HG02623 (cell line): ENCODE results near the gene LRP1B.
"Not testable (repeated sequence)": the region's sequence is repeated elsewhere in the genome, so short reads cannot be mapped to it uniquely, and the experiment has no call there.

Source experiments
- ATAC-seq: cut with Tn5 transposase; IDR thresholded peaks from one replicate; pipeline ENCODE4 v1.9.1; 2021; ENCODE audit warnings: moderate library complexity; ENCODE audit not compliant: unreplicated experiment

LRP1B gene

DNA sequence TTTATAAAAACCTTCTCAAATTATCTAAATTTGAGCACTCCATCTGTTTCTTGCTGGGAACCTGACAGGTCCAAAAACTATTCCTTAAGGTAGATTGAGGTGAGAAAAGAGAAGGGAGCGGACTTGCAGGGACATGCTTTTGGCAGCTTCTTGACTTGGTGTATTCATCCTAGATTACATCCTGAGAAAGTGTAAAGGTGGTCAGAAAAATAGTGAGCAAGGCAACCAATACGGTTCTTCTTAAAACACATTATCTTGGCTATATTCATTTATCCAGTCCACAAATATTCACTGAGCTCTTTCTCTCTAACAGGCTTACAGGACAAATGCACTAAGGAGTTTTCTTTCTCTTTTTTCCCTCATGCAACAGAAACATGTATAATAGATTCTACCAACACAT lies 230.0 kb downstream of the LRP1B start:
- no peak for ATAC-seq

DNA sequence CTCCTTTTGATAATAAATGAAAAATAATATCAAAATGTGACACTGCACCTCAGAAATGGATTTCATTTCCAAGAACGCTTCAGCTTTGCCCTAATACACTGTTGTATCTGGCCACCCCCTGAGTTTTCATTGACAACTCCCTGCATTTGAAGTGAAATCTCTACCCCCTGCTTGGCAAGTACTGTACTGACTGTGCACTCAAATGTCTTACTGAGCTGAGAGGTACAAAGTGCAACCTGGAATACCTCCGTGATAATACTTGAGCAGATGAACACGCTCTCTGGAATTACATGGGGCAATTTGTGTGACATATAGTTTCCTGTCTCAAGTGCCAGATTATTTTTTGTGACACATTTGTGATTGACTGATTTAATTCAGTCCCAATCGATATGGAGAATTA lies 231.1 kb downstream of the LRP1B start:
- ATAC-seq: no peak

DNA sequence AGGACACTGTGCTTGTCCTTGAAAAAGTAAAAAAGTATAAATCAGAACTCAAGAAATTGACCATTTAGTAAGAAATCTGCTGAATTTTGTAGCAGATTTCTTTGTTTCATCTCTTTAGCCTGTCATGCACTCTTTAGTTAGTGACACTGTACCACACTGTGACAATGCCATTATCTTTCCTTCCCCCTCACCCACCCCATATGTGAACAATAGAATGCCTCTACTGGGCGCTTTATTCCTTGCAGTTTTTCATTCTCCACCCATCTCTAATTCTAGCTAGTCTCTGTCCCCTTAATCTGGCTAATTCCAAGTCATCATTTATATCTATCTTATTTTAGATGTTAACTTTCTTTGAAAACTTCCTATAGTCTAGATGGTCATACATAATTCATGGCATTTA lies 241.0 kb downstream of the LRP1B start:
- ATAC-seq: no peak

DNA sequence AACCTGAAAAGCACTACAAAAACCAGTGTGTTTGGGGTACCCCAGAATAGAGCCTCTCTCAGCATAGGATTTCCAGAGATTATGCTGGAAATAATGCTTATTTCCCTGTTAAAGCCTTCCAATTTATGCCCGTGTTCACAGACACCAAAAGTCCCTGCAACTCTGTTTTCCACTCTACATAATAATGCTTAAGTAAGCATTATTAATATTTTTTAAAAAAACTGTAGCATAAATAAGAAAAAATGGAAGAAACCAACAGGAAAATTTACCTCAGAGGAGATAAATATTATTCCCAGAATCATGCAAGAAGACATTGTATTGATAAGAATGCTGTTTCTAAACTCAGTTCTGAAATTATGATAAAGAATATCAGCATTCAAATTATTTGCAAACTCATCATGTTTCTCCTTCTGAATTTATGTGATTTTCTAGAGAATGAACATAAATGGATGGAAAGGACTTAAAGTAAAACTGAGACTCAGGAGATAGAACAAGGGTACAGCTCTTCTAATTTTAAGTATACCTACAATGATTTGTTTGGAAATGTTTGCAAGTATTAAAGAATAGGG lies 241.7 kb downstream of the LRP1B start:
- no peak for ATAC-seq

DNA sequence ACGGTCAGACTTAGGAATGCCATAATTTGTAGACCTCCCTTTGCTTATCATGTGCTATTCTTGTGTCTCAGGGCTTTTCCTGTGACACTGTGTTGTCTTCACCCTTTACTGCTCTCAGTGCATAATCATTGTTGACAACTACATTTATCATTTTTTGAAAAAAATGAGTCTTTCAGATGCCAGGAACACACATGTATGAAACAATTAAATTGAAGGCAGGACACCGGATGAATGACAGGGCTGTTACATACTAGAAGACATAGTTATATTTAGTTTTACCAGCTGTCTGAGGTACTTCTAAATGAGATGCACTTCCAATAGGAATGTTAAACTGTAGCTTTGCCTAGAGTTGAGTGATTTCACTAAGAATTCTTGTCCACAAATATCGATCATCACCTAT lies 243.5 kb downstream of the LRP1B start:
- no peak for ATAC-seq

DNA sequence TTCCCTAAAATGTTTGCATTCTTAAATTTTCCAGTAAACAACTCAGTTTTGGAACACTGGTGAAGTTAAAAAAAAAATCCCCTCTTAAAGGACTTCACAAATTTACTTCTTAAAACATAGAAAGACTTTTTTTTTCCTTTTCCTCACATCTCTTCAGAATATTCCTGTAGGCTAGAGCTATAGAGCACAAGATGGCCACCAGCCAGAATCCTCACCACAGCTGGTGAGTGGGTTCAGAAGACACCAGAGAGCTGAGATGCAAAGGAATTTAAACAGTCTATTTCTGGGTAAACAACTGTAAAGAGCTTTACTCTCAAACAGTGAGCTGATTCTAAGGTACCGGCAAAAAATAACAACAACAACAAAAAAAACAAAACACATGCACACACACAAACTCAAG lies 252.8 kb downstream of the LRP1B start:
- no peak for ATAC-seq

DNA sequence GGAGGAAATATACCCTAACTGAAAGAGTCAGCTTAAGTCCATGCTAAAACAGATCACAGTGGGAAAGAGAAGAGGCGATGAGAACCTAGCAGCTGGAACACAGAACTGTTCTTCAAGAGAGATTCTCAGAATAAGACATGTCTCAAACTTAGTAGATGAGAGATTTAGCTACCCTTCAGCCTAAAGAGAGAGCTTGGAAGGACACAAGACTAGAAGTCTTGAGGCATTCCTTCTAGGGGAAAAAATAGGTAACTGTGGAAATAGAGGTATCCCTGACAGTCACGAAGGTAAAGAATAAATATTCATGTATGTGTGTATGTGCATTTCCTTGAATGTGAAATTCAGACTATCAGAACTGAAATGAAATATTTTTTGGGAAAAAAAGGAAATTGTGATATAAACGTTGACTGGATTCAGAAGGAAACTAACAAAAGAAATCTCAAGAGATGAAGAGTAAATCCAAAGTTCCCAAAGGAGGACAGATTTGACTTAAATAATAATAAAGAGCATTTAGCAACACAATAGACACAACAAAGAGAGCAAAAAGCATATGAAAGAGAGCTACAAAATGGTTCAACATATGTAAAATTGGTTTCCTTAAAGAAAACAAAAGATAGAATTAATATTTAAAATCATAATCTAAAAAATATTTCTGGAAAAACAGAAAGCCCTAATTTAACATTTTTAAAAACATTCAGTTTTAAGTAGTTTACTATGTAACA lies 258.7 kb downstream of the LRP1B start:
- ATAC-seq: no peak

DNA sequence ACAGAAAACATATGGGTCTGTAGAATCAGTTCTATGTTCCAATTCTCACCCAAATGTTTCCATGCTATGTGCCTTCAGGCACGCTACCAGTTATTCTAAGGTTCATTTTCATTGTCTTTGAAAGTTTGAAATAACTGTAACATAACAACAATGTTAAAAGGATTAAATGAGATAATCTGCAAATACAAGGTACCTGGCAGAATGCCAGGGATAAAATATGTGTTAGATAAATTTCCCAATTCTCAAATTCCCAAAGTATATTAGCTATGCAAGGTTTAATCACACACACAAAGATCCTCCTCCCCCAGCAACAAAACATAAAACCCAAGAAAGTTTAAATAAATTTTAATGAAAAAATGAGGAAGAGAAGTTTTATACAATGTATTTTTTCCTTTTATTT lies 261.2 kb downstream of the LRP1B start:
- no peak for ATAC-seq

DNA sequence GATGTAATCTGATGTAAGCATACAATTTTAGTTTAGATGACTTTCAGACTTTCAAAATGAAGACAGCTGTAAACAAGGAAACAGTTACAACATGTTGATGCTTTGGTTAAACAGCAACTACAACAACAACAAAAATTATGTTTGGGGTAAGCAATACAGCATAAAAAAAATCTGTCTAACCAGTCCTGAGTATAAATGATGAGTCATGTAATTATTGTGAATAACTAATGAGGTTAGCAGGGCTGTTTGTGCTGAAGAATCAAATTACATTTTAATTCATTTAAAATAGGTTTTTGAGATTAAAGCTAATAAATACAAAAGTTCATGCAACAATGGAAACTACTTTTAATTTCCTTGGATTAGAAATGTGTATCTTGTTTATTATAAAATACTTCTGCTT lies 266.9 kb downstream of the LRP1B start:
- ATAC-seq: no peak

DNA sequence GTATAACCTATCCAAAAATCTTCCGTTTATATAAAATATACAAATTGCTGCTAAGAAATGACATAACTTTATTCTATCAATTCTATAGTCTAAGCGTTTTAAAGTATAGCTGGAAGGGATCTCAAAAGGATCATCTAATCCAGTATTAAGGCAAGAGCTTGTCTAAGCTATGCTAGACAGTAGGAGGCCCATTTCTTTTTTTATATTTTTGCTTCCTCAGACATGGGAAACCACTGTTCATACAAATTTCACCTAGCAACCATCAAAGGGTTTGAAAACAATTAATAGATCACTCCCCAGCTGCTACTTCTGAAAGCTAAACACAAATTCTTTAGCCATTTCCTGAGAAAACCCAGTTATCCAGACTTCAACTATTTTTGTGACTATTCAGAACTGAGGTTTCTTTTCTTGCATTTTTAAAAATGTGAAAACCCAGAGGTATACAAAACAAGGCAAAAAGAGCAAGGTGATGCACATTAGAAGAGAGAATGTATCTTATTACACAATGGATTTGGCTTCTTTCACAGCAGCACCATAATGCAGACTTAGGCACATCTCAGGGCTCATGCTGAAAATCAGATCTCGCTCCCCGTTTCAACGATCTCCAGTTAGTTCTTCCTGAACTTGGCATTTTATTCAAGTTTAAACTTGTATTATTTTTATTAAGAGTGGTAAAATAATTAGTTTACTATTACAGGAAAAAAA lies 274.4 kb downstream of the LRP1B start:
- no peak for ATAC-seq

DNA sequence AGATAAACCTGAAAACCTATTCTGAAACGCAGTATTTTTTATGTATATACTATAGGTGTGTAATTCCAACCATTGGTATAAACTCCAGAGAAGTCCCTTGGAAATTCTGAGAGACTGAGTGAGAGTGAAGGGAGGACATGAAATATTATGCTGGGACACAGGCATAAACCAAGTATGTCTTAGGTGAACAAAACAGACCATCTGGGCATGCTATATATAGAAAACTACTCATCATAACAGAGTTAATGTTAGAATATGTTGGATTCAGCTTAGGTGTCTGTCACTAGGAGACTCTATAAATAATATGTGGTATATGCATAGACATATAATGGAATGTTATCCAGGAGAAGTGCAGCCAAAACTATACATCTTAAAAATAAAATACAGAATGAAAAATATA lies 282.6 kb downstream of the LRP1B start:
- no peak for ATAC-seq

DNA sequence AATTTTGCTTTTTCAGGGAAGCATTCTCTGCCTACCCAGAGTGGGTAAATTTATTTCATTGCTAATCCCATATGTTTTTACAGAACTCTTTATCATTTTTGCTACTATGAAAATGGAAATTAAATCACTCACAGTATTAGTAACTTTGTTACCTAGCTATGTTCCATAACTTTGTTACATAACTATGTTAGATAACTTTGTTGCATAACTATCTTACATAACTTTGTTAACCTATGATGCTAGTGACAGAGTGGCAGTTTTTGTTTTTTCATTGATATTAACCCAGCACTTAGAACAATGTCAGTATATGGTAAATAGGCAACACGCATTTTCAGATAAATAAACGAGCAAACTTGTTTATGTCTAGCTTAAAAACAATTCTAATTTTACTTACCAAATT lies 286.6 kb downstream of the LRP1B start:
- ATAC-seq: no peak

DNA sequence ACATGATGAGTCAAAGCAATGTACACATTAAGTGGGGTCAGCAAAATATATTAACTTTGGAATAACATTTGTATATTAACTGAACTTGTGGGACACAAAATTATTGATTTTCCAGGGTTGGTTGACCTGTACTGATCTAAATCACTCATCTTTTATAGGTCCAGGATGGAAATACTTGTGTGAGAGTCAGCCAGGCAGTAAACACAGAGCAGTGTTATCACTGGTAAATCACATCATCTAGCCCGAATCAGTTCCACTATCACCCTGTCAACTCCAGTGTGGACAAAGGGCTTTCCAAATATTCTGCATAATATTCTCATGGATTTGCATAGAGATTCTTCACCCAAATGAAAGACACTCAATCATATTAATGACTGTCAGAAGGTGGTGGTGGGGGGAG lies 295.7 kb downstream of the LRP1B start:
- ATAC-seq: no peak

DNA sequence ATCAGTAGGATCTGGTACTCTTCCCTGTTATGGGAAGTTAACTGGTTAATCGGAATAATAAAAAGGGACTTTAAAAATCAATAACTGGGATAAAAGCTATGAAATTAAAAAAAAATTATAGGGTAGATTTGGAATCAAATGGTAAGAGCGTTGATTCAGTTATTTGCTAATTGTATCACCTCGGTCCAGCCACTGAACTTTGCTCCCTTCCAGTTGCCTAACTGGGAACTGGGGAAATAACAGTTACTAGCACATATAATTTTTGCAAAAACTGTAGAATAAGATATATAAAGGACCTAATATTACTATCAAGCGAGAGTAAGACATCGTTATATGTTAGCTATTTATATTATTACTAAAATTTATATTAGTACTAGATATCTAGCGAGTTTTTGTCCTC lies 302.1 kb downstream of the LRP1B start:
- ATAC-seq: no peak

DNA sequence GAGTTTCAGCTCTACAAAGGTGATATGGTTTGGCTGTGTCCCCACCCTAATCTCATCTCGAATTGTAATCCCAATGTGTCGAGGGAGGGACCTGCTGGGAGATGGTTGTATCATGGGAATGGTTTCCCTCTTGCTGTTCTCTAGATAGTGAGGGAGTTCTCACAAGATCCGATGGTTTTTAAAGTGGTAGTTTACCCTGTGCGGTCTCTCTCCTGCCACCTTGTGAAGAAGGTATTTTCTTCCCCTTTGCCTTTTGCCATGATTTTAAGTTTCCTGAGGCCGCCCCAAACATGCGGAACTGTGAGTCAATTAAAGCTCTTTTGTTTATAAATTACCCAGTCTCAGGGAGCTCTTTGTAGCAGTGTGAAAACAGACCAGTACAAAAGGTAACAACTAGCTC lies 306.0 kb downstream of the LRP1B start:
- ATAC-seq: no peak

DNA sequence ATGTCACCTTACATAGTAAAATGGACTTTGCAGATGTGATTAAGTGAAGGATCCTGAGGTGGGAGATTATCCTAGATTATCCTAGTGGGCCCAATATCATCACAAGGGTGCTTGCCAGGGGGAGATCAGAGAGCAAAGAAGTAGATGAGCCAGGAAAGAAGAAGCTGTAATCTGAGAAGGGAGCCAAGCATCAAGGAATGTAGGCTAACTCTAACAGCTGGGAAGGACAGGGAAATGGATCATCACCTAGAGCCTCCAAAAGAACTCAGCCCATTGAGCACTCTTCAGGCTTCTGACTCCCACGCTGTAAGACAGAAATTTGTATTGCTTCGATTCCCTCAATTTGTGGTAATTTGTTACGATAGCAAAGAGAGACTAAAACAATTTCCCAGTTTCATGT lies 309.9 kb downstream of the LRP1B start:
- no peak for ATAC-seq

DNA sequence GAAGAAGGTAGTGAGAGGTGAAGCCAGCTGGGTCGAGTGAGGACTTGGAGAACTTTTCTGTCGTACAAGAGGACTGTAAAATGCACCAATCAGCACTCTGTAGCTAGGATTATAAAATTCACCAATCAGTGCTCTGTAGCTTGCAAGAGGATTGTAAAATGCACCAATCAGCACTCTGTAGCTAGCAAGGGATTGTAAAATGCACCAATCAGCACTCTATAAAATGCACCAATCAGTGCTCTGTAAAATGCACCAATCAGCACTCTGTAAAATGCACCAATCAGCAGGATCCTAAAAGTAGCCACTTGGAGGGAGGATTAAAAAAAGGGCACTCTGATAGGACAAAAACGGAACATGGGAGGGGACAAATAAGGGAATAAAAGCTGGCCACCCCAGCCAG lies 315.5 kb downstream of the LRP1B start:
- not testable (repeated sequence) for ATAC-seq

DNA sequence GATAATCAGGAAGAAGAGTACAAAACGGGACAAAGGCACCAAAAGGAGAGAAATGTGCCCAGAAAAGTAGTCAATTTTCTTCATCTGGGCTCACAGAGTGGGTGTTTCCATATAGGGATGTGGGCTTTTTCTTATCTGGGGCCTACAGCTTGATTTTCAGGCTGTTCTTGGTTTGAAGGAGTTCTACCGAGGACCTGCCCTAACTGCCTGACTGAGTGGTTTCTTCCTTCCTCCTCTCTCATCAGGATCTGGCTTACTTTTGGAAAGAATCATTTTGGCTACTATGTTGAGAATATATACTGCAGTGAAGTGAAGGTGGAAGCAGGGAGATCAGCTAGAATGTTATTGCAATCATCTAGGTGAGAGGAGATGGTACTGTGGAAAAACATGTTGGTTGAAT lies 316.7 kb downstream of the LRP1B start:
- ATAC-seq: no peak

DNA sequence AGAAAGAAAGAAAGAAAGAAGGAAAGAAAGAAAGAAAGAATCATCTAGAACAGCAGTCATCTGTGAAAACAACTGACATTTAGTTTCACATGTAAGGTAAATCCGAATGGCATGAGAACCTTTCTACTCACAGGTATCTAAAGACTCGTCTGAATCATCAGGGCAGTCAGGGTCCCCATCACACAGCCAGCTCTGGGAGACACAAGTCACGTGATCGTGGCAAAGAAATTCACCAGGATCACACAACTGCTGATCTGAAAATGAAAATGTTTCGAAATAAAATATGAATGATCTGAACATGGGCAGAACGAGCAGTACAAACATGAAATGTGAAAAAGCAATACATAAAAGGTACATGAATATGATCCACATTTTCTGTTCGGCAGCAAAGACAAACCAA lies 320.7 kb downstream of the LRP1B start:
- no peak for ATAC-seq

DNA sequence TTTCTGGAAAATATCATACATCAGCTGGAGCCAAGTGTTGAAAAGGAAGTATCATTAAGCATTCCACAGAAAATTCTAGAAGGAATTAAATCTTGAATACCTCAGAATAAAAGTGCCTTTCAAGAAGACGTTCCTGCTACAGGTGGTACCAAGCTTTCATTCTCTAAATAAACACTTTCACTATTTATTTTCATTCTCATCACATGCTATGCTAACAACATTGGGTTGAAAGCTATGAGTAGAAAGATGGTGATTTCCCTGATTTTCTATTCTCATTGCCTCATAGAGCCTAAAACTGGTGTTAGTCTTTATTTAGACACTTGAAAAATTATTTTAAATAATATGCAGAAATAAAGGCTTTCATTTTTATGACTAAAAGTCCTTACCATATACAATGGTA lies 324.7 kb downstream of the LRP1B start:
- no peak for ATAC-seq

DNA sequence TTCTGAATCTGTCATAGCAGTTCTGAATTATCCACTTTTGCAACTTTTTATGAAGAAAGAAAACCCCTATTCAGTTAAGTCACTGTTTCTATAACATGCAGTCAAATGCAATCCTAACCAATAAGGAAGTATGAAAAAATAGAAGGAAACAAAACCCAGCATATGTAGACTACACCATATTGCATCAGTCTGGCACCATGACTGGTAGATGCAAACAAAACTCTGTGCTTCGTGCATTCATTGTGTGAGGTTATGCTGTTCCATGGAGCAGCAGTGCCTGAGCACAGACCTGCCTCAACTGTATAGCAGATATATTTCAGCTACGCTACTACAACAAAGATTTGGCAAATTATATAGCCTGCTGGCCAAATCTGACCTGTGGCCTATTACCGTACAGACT lies 325.5 kb downstream of the LRP1B start:
- no peak for ATAC-seq

DNA sequence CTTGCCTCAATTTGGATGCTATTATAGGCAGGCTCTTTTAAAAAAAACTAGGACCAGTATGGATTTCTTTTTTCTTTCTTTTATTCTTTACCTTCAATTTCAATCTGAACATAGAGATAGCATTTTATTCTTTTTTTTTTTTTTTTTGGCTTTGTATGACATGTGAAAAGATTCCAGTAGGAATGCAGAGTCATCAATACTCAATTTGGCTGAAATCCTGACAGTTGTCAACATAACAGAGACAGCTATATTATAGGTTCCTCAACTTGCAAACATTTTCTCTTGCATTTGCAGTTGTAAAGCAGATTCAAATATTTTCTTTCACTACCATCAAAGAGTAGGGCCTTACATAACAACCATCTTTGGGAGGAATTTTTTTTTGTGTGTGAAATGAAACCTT lies 334.4 kb downstream of the LRP1B start:
- no peak for ATAC-seq

DNA sequence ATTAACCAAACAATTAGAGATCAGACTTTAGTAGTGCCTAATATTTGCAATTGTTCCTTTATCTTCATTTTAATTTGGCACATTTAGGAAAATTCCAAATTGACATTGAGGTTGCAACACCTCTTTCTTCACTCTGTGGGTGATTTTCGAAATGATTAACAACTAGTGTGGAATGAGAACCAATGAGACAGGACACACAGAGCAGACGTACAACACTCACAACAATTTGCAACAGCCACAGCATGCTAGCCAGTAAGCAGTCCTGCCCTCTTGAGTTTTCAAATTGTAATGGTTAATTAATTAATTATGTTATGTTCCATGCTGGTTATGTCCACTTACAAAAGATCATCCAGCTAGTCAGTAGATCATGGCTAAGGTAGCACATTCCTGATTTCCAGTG lies 339.3 kb downstream of the LRP1B start:
- ATAC-seq: no peak
